VCaP (cell line): ENCODE results near the gene PLD1.

Source experiments
- H3K27ac ChIP-seq: fragments of 450-650 bp; 2 replicates; pipeline ENCODE4 v1.5.1; 2017
- CTCF ChIP-seq: fragments of 450-650 bp; conservative IDR thresholded peaks from 2 replicates; pipeline ENCODE4 v1.5.1; 2017; ENCODE audit warnings: mild to moderate bottlenecking, moderate library complexity

PLD1 gene

GRCh38 chr3:171807129-171807675, 3.1 kb downstream of the PLD1 start:
- no peak overlapping the region for H3K27ac ChIP-seq
- TF ChIP-seq CTCF, result no peak

- TF ChIP-seq CTCF, result no peak
- H3K27ac ChIP-seq, result no peak overlapping the region
Measured at GRCh38 chr3:171806200-171807128, 3.8 kb downstream of the PLD1 start.

GRCh38 chr3:171805687-171806086, 4.6 kb downstream of the PLD1 start:
- H3K27ac ChIP-seq, result no peak overlapping the region

GRCh38 chr3:171804618-171805389, 5.5 kb downstream of the PLD1 start:
- TF ChIP-seq CTCF, result no peak
- H3K27ac ChIP-seq, result no peak overlapping the region

More at GRCh38 chr3:171805687-171806086, 4.6 kb downstream of the PLD1 start:
- no peak for TF ChIP-seq CTCF

- TF ChIP-seq CTCF, result no peak
Measured at GRCh38 chr3:171803044-171803443, 7.2 kb downstream of the PLD1 start.

GRCh38 chr3:171802590-171802956, 7.7 kb downstream of the PLD1 start:
- TF ChIP-seq CTCF, result no peak
- no peak overlapping the region for H3K27ac ChIP-seq

More at GRCh38 chr3:171803044-171803443, 7.2 kb downstream of the PLD1 start:
- no peak overlapping the region for H3K27ac ChIP-seq
